ENCODE data around the gene ZMIZ1. TPM values are rescaled to one million over a fixed set of nuclear protein-coding genes. Genes with fewer than 3 reads are reported as not detected.

The ZMIZ1 gene
- total and polyA plus RNA-seq, 4 donors, result 3.9 to 19.1 (median 9.8) TPM

DNA sequence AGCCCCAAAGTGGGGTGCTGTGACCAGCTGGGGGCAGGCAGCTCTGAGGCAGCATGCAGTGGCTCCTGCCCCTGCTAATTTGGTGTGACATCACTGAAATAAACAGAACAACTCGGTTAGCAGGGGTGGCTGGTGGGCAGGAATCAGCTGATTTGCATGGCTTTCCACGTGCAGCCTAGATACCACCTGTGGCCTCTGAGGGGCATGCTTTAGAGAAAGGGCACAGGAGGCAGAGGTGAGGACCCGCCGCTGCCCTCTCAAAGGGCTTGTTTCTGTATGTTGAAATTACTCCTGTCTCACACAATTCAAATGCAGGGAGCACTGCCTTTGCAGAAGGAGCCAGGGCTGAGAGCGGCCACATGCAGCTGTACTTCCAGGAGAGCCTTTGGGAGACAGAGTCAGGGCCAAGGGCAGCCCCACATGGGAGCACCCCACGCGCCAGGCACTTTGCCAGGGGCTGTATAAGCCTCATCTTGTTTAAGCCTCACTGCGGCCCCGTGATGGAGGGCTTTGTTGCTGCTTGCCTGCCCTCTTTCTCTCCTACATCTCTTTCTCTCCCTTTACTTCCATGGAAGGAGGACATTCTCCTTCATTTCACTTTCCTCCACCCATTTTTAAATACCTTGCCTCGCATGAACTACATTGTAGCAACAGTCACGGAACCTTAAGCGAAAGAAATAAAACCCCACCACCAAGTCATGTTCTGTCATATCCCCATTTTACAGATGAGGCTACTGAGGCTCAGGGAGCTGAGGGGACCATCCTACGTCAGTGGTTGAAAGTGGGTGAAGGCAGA, 137.7 kb downstream of the ZMIZ1 start:
- Histone ChIP-seq H3K4me3 (ENCODE audit: low read depth in 1 of 3, low read length in 3 of 3) (no peak overlapping the region), H3K27me3 (ENCODE audit: control insufficient read depth in 4 of 4, insufficient read depth in 4 of 4, low read length in 3 of 4) (no peaks in the 10 kb centered on the region), H3K36me3 (ENCODE audit: control insufficient read depth in 4 of 4, insufficient read depth in 3 of 4, low read depth in 1 of 4, low read length in 3 of 4) (peaks cover 9 to 55% (median 19%) of the 10 kb centered on the region in 4 donors), H3K9ac (ENCODE audit: low read depth in 1 of 2, low read length in 2 of 2) (no peak overlapping the region), H3K4me1 (ENCODE audit: control insufficient read depth in 4 of 4, insufficient read depth in 4 of 4, low read length in 3 of 4) (peaks cover 0 to 7% (median 0%) of the 10 kb centered on the region in 4 donors), H3K27ac (ENCODE audit: low read depth in 1 of 2, low read length in 2 of 2) (no peak overlapping the region), H3K9me3 (ENCODE audit: control insufficient read depth in 4 of 4, low read length in 3 of 4) (no peaks in the 10 kb centered on the region)
- no peak for DNase-seq (ENCODE audit: low spot score)
- 92% methylated on average over 13 of the region's 13 CpGs for WGBS
- TF ChIP-seq FOXA2 (IDR thresholded peaks at IDR 0.05) (no peak), CTCF (IDR thresholded peaks at IDR 0.05; ENCODE audit: low read depth, low read length, missing input control) (no peak), ZBTB33 (IDR thresholded peaks at IDR 0.05) (no peak), RAD21 (IDR thresholded peaks at IDR 0.05) (no peak), HNF4G (IDR thresholded peaks at IDR 0.05) (no peak)
- TF ChIP-seq, protein P1, sequence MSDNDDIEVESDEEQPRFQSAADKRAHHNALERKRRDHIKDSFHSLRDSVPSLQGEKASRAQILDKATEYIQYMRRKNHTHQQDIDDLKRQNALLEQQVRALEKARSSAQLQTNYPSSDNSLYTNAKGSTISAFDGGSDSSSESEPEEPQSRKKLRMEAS (IDR thresholded peaks at IDR 0.05), result no peak

DNA sequence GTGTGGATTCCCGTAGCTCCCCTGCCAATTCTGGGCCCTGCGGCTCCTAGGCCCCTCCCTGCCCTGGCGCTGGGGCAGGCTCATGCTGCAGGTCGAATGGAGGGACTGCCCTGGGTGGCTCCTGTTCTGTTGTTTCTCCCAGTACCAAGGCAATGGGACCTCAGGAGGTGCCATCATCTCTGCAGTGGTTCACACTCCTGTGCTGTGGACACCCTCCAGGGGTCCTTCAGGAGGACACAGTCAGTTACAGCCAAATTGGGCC, 138.3 kb downstream of the ZMIZ1 start:
- peaks cover 9 to 52% (median 20%) of the 10 kb centered on the region in 4 donors for H3K36me3 ChIP-seq (ENCODE audit: control insufficient read depth in 4 of 4, insufficient read depth in 3 of 4, low read depth in 1 of 4, low read length in 3 of 4)
- peaks cover 0 to 7% (median 0%) of the 10 kb centered on the region in 4 donors for H3K4me1 ChIP-seq (ENCODE audit: control insufficient read depth in 4 of 4, insufficient read depth in 4 of 4, low read length in 3 of 4)
- TF ChIP-seq, protein P2, sequence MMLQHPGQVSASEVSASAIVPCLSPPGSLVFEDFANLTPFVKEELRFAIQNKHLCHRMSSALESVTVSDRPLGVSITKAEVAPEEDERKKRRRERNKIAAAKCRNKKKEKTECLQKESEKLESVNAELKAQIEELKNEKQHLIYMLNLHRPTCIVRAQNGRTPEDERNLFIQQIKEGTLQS (IDR thresholded peaks at IDR 0.05), result no peak
- no peak for TF ChIP-seq JUND (IDR thresholded peaks at IDR 0.05)
- TF ChIP-seq EGR1 (IDR thresholded peaks at IDR 0.05; ENCODE audit: low read depth in 2 of 2), result no peak
- TF ChIP-seq HNF4A (conservative IDR thresholded peaks at IDR 0.05), result no peak
- no peak for TF ChIP-seq YY1 (IDR thresholded peaks at IDR 0.05)
- TF ChIP-seq TAF1 (conservative IDR thresholded peaks at IDR 0.05), result no peak
- H3K27me3 ChIP-seq (ENCODE audit: control insufficient read depth in 4 of 4, insufficient read depth in 4 of 4, low read length in 3 of 4), result no peaks in the 10 kb centered on the region
- DNase-seq (ENCODE audit: low spot score), result no peak
- no peak overlapping the region for H3K4me3 ChIP-seq (ENCODE audit: low read depth in 1 of 3, low read length in 3 of 3)
- H3K27ac ChIP-seq (ENCODE audit: low read depth in 1 of 2, low read length in 2 of 2), result no peak overlapping the region
- 95% methylated on average over 4 of the region's 4 CpGs for WGBS
- no peak overlapping the region for H3K9ac ChIP-seq (ENCODE audit: low read depth in 1 of 2, low read length in 2 of 2)
- H3K9me3 ChIP-seq (ENCODE audit: control insufficient read depth in 4 of 4, low read length in 3 of 4), result no peaks in the 10 kb centered on the region

DNA sequence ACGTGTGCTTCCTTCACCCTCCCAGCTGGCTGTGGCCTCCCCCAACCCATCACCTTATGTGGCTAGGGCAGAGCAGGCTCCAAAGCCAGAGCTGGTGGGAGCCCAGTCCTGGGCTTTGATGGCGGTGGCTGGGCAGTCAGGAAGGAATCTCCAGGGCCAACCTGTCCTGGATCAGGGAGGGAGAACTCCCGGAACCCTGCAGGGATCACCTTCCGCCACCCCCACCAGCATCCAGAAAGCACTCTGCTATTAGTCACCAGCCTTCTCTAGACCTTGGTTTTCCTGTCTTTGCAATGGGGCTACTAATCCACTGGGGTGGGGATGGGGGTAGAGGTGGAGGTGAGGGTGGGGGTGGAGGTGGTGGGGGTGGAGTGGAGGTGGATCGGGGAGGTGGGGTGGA, 139.0 kb downstream of the ZMIZ1 start:
- Histone ChIP-seq H3K4me1 (ENCODE audit: control insufficient read depth in 4 of 4, insufficient read depth in 4 of 4, low read length in 3 of 4) (peaks cover 0 to 7% (median 0%) of the 10 kb centered on the region in 4 donors), H3K27ac (ENCODE audit: low read depth in 1 of 2, low read length in 2 of 2) (no peak overlapping the region), H3K9me3 (ENCODE audit: control insufficient read depth in 4 of 4, low read length in 3 of 4) (no peaks in the 10 kb centered on the region), H3K4me3 (ENCODE audit: low read depth in 1 of 3, low read length in 3 of 3) (no peak overlapping the region), H3K27me3 (ENCODE audit: control insufficient read depth in 4 of 4, insufficient read depth in 4 of 4, low read length in 3 of 4) (no peaks in the 10 kb centered on the region), H3K36me3 (ENCODE audit: control insufficient read depth in 4 of 4, insufficient read depth in 3 of 4, low read depth in 1 of 4, low read length in 3 of 4) (peaks cover 9 to 52% (median 17%) of the 10 kb centered on the region in 4 donors), H3K9ac (ENCODE audit: low read depth in 1 of 2, low read length in 2 of 2) (no peak overlapping the region)
- TF ChIP-seq YY1 (IDR thresholded peaks at IDR 0.05), result no peak
- TF ChIP-seq JUND (IDR thresholded peaks at IDR 0.05), result no peak
- WGBS, result 95% methylated on average over 5 of the region's 5 CpGs
- no peak for DNase-seq (ENCODE audit: low spot score)
